Astrocyte (in vitro differentiated cells and primary cell): ENCODE measurements around the gene LRP1B.

Experiments
- CTCF ChIP-seq: IDR thresholded peaks from 2 replicates; pipeline ENCODE4 v1.5.1; 2011; ENCODE audit warnings: low read depth, mild to moderate bottlenecking, inconsistent platforms, low read length, moderate library complexity; ENCODE audit not compliant: insufficient read depth
- EZH2 ChIP-seq: IDR thresholded peaks from 2 replicates; pipeline ENCODE4 v1.6.1; 2012; ENCODE audit warnings: mild to moderate bottlenecking, low read length, inconsistent platforms; ENCODE audit not compliant: insufficient read depth

GRCh38 chr2:141482697-141483096 is 648.1 kb downstream of the LRP1B start:
- TF ChIP-seq CTCF (no peak), EZH2 (no peak)
